Measurements from ENCODE around the gene DZANK1.
"Not testable (repeated sequence)": the region's sequence is repeated elsewhere in the genome, so short reads cannot be mapped to it uniquely, and the experiment has no call there.

Gene DZANK1

GRCh38 chr20:18466894-18467730, at the start of gene DZANK1, which contains the start of gene POLR3F:
Gene DZANK1 (minus strand): TSS chr20:18467030. CDS start chr20:18465358, 1,672 bp downstream.
Gene POLR3F (plus strand): TSS chr20:18467390. CDS start chr20:18467507, 117 bp downstream.
- peak; percentile 98 for DNase-seq (ENCODE audit: low spot score)

DNA sequence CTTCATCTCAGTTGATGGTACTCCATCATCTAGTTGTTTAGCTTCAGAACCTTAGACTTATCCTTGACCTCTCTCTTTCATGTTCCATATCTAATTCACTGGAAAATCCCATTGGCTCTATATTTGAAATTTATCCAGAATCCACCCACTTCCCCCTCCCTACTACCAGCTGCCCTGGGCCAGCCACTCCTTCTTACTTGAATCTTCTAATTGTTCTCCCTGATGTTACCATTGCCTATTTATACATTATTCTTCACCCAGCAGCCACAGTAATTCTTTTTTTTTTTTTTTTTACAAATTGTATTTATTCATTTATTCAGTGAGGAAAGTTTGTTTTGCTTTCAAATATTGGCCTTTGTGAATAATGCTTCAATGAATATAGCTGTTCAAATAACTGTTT, 49.1 kb upstream of the DZANK1 start:
- DNase-seq (ENCODE audit: low spot score), result no peak

GRCh38 chr20:18514127-18514526, 47.3 kb upstream of the DZANK1 start:
- no peak for DNase-seq (ENCODE audit: low spot score)

DNA sequence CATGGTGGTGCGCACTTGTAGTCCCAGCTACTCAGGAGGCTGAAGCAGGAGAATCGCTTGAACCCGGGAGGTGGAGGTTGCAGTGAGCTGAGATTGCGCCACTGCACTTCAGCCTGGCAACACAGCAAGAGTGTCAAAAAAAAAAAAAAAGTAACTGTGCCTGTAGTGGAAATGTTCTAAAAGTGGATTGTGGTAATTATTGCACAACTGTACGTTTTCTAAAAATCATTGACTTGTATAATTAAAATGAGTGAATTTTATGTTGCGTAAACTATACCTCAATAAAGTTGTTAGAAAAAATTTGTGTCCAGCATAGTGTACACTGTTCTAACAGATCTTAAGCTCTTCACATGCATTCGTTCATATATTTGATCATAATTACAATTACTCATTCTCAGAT, 46.4 kb upstream of the DZANK1 start:
- DNase-seq (ENCODE audit: low spot score), result no peak

DNA sequence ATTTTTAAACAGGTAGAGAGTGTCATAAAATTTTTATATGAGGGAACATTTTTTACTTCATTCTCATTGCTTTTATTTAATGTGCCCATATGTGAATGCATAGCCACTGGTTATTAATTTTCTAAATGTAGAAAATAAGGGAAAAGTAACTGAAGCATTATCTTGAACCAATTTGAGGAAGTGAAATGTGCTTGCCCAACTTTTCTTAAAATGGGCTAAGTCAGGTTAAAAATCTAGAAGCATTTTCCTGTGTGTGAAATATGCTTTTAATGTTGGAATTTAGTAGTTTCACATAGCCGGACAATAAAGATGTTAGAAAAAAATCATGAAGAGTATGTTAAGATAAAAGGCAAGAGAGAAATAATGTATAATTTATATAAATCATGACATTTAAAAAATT, 44.7 kb upstream of the DZANK1 start:
- no peak for DNase-seq (ENCODE audit: low spot score)

DNA sequence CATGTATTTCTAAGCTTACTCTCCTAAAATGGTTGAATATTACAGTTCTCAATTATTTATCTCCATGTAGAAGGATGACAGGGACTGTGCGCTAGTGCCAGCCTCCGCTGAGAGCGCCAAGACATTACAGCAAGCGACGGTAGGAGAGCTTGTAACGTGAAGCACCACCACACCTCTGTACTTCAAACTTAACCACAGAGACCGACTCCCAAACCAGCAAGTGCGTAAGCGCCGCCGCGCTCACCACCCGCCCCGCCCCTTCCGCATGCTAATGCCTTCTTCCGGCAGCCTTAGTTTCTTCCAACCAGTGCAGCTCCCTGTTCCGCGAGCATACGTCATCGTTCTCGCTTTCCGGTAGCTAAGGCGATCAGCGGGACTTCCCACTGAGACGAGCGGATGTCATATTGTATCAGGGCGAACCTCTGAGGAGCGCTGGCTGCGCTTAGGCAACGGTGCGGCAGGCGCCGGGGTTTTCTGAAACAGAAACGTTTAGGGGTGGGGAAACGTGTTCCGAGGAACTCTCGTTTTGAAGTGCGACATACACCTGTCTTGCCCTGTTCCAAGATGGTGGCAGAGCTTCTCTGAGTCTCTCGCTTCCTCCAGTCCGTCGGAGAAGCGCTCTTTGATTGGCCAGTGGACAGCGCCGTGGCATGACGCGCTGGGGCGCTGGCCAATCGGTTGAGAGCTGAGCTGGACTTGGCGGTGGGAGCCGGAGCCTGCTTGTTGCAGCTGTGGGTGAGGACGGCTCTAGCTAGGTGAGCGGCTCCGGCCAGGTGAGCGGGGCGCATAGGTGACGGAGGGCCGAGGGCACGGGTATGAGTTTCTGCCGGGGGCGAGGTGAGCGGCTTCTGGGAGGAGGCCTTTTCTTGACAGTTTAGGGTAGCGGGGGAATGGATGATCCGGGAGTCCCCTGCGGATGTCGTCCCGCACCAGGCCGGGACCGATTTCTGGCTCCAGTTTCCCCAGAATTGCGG, 40.7 kb upstream of the DZANK1 start, which contains the start of gene SEC23B:
Gene SEC23B, plus strand, starts transcription at position 723 of the 974 bp plus-strand sequence. CDS start 2,896 bp downstream, outside the sequence.
- DNase-seq (ENCODE audit: low spot score), result peak; percentile 97

DNA sequence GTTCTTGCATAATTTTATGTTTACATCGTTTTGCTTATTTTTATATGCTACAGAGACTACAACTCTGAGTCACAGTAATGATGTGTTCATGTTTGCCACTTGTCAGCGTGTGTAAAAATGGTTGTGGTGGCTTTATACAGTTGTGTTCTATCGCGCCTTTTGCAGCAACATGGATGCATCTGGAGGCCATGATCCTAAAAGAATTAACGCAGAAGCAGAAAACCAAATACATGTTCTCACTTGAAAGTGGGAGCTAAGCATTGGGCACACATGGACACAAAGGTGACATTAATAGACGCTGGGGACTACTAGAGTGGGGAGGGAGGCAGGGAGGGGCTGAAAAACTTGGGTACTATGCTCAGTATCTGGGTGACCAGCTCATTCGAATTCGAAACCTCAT, 39.9 kb upstream of the DZANK1 start:
- no peak for DNase-seq (ENCODE audit: low spot score)

DNA sequence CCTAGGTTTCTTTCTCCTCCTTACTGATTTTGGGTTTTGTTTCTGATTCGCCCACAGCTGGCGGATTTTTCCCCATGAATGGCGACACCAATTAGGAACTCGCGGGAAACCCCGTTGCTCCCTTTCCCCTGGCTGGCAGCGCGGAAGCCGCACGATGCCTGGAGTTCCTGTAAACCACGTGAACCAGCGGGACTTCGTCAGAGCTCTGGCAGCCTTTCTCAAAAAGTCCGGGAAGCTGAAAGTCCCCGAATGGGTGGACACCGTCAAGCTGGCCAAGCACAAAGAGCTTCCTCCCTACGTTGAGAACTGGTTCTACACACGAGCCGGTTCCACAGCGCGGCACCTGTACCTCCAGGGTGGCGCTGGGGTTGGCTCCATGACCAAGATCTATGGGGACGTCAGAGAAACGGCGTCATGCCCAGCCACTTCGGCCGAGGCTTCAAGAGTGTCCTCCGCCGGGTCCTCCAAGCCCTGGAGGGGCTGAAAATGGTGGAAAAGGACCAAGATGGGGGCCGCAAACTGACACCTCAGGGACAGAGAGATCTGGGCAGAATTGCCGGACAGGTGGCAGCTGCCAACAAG, 37.7 kb upstream of the DZANK1 start:
- no peak for DNase-seq (ENCODE audit: low spot score)

- not testable (repeated sequence) for DNase-seq (ENCODE audit: low spot score)
Measured at GRCh38 chr20:18501672-18502071, 34.8 kb upstream of the DZANK1 start.

DNA sequence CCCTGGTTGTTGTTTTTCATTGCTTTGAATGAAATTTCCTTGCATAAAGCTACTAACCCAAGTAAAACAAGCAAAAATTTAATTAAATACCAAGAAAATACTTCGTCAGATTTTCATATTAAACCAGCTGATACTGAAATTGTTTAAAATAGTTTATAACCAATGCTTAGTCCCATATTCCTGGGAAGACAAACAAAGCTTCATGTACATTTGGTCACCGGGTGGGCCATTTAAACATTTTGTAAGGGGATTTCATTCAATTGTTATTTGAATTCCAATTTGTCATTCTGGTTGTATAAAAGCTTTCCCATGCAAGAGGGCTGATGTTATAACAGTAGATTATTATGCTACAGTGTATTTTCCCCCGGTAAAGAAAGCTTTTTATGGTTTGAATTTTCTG, 30.8 kb upstream of the DZANK1 start:
- no peak for DNase-seq (ENCODE audit: low spot score)

GRCh38 chr20:18496740-18497592, 30.1 kb upstream of the DZANK1 start, which contains the start of gene RBBP9:
Gene RBBP9 (minus strand): TSS chr20:18497225. CDS start chr20:18497167, 58 bp downstream.
- DNase-seq (ENCODE audit: low spot score), result peak; percentile 92

- no peak for DNase-seq (ENCODE audit: low spot score)
Measured at GRCh38 chr20:18496042-18496441, 29.2 kb upstream of the DZANK1 start.

GRCh38 chr20:18488301-18488700, 21.5 kb upstream of the DZANK1 start:
- no peak for DNase-seq (ENCODE audit: low spot score)

DNA sequence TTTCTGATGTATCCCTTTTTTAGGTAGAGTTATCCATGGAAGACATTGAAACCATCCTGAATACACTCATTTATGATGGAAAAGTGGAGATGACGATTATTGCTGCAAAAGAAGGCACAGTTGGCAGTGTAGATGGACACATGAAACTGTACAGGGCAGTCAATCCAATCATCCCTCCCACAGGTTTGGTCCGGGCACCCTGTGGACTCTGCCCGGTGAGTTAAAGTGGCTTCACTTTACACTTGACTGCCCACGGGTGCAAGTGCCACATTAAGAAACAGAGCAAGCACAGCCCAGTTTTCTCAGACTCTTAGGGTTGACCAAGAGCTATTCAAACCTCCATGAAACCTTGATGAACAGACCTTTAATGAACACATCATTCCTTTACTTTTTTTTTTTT, 14.8 kb upstream of the DZANK1 start:
- DNase-seq (ENCODE audit: low spot score), result no peak

- no peak for DNase-seq (ENCODE audit: low spot score)
Measured at GRCh38 chr20:18477821-18478220, 11.0 kb upstream of the DZANK1 start.

- no peak for DNase-seq (ENCODE audit: low spot score)
Measured at GRCh38 chr20:18477218-18477617, 10.4 kb upstream of the DZANK1 start.

GRCh38 chr20:18466574-18466893, 296 bp downstream of the DZANK1 start:
- no peak for DNase-seq (ENCODE audit: low spot score)

DNA sequence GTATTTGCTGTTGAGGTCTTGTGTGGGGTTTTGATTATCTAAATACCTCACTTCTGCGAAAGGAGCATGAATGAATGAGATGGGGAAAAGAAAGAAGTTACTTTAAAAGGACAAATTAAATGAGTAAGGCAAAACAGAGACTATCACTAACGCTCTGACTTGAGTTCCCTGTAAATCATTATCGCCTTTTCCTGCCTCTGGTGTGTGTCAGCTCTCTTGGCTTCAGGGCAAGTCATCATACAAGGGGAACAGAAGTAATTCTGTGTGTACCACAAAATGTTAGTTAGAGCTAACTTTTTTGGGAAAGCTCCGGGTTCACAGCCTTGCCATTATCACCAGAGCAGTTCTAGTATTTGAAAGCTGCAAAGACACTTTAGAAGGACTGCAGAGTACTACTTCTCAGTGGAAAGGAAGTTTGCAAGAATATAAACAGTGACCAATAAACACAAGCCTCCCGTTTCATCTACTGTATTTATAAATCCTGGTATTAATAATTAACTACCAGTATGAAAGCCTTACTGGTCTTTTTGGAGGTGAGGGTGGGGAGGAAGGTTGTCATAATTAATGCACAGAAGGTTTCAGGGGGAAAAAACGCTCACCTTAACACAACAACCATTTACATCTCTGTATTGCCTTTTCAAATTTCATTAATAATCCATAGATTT, 1.2 kb downstream of the DZANK1 start:
- no peak for DNase-seq (ENCODE audit: low spot score)

DNA sequence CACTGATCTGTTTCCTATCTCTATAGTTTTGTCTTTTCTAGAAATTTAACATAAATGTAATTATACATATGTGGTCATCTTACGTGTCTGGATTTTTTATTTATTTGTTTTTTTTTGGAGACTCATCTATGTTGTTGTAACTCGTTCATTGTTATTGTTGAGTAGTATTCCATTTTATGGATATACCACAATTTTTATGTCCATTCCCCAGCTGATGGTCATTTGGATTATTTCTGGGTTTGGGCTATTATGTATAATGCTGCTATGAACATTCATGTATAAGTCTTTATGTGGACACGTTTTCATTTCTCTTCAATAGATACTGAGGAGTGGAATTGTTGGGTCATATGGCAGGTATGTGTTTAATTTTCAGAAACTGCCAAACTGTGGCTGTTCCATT, 10.2 kb downstream of the DZANK1 start:
- DNase-seq (ENCODE audit: low spot score), result no peak

GRCh38 chr20:18443886-18444285, 22.9 kb downstream of the DZANK1 start:
- DNase-seq (ENCODE audit: low spot score), result no peak

DNA sequence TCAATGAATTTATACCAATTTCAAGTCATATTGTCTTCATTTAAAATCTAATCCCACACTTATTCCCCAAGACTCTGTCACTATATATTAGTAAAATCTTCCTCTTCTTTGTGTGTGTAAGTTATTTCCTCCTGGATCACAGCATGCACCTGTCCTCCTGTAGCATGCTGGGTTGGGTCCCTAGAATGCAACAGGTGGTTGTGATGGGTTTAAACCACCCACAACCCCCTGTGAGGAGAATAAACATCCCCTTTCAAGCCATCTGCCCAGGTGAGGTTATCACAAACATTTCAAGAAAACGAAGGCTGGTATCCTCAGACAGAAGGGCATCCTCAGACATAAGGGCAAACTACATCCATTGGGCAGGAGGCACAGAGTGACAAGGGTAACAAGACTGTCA, 26.4 kb downstream of the DZANK1 start:
- DNase-seq (ENCODE audit: low spot score), result no peak
